Smooth muscle cell (in vitro differentiated cells): ENCODE results near the gene SCG5. TPM values are rescaled to one million over a fixed set of nuclear protein-coding genes. Genes with fewer than 3 reads are reported as not detected.
"Not testable (repeated sequence)": the region's sequence is repeated elsewhere in the genome, so short reads cannot be mapped to it uniquely, and the experiment has no call there.

Experiments
- DNase-seq: peaks from one replicate; lab custom pipeline; 2025; ENCODE audit not compliant: unreplicated experiment; lab: John Stamatoyannopoulos, UW
- H2AFZ ChIP-seq: fragments of 200-600 bp; sonication (generic); 2 replicates; pipeline ENCODE4 v1.6.0; 2016; ENCODE audit warnings: antibody characterized with exemption, low read depth, mild to moderate bottlenecking
- H3F3A ChIP-seq: fragments of 200-600 bp; sonication (generic); 2 replicates; pipeline ENCODE4 v1.6.0; 2017; ENCODE audit warnings: antibody characterized with exemption, low read depth
- H3K27ac ChIP-seq: fragments of 200-600 bp; sonication (generic); 2 replicates; pipeline ENCODE4 v1.5.1; 2016; ENCODE audit warnings: low read depth, mild to moderate bottlenecking
- H3K27me3 ChIP-seq: fragments of 200-600 bp; sonication (generic); 2 replicates; pipeline ENCODE4 v1.6.1; 2016; ENCODE audit warnings: low read depth, mild to moderate bottlenecking
- H3K36me3 ChIP-seq: fragments of 200-600 bp; sonication (generic); 2 replicates; pipeline ENCODE4 v1.5.1; 2016; ENCODE audit warnings: low read depth
- H3K4me1 ChIP-seq: fragments of 200-600 bp; sonication (generic); 2 replicates; pipeline ENCODE4 v1.5.1; 2016; ENCODE audit warnings: low read depth
- H3K4me2 ChIP-seq: fragments of 200-600 bp; sonication (generic); 2 replicates; pipeline ENCODE4 v1.6.0; 2016; ENCODE audit warnings: mild to moderate bottlenecking
- H3K4me3 ChIP-seq: fragments of 200-600 bp; sonication (generic); 2 replicates; pipeline ENCODE4 v1.5.1; 2016; ENCODE audit warnings: mild to moderate bottlenecking
- H3K79me2 ChIP-seq: fragments of 200-600 bp; sonication (generic); 2 replicates; pipeline ENCODE4 v1.6.0; 2016; ENCODE audit warnings: low read depth, mild to moderate bottlenecking
- H3K9ac ChIP-seq: fragments of 200-600 bp; sonication (generic); 2 replicates; pipeline ENCODE4 v1.6.0; 2016; ENCODE audit warnings: low read depth
- H3K9me3 ChIP-seq: fragments of 200-600 bp; sonication (generic); replicated peaks from 2 replicates; pipeline ENCODE4 v1.5.1; 2016; ENCODE audit warnings: low read depth
- H4K20me1 ChIP-seq: fragments of 200-600 bp; sonication (generic); 2 replicates; pipeline ENCODE4 v1.6.0; 2016; ENCODE audit warnings: low read depth
- CTCF ChIP-seq: fragments of 200-600 bp; sonication (generic); IDR thresholded peaks from 2 replicates; pipeline ENCODE4 v1.5.1; 2017; ENCODE audit warnings: borderline replicate concordance, mild to moderate bottlenecking, antibody characterized with exemption; ENCODE audit not compliant: insufficient read depth, poor library complexity, severe bottlenecking
- whole genome bisulfite sequencing: methylation state at CpG from one replicate; pipeline ENCODE4 v1.1.7; 2016; ENCODE audit warnings: low lambda C conversion rate; 5-methylcytosine and 5-hydroxymethylcytosine counted together
- polyA plus RNA-seq: library from polyadenylated mRNA; unstranded; fragments of >200 nt; fragmentation: Nextera tagmentation; extraction: Ambion mirVana; gene quantifications from 2 replicates; pipeline ENCODE4 v1.2.1, GENCODE V29; 2016
- total RNA-seq: library from RNA; depleted of rRNA; stranded (reverse); fragments of >200 nt; gene quantifications from 2 replicates; pipeline ENCODE4 v1.2.3, GENCODE V29; 2014

SCG5 gene
- total and polyA plus RNA-seq, 2 experiments from 2014 or later, result 34.7 to 37.2 TPM

GRCh38 chr15:32615871-32616426, 25.6 kb upstream of the SCG5 start:
- not testable (repeated sequence) for H3F3A ChIP-seq, H3K4me1 ChIP-seq, H3K9me3 ChIP-seq, H3K36me3 ChIP-seq, DNase-seq, H4K20me1 ChIP-seq, H3K27me3 ChIP-seq
- Histone ChIP-seq H3K9ac (peak overlapping the region; percentile 66), H3K27ac (peak overlapping the region; percentile 19), H3K79me2 (peaks cover 31% of the 10 kb centered on the region), H3K4me2 (peak overlapping the region; percentile 96), H3K4me3 (peak overlapping the region; percentile 84), H2AFZ (peak overlapping the region; percentile 90)
- WGBS, result 1% methylated on average over 19 of the region's 24 CpGs

- 100% methylated on average over 3 of the region's 3 CpGs for WGBS
- Histone ChIP-seq H3K27ac (no peak overlapping the region), H3K4me3 (no peak overlapping the region), H3K27me3 (no peaks in the 10 kb centered on the region), H3K4me2 (no peak overlapping the region), H3K4me1 (no peaks in the 10 kb centered on the region), H3K9ac (no peak overlapping the region), H2AFZ (no peak overlapping the region), H3F3A (no peaks in the 10 kb centered on the region), H3K9me3 (no peaks in the 10 kb centered on the region), H3K36me3 (peaks cover 17% of the 10 kb centered on the region), H3K79me2 (no peaks in the 10 kb centered on the region), H4K20me1 (no peaks in the 10 kb centered on the region)
- TF ChIP-seq CTCF, result no peak
- DNase-seq, result no peak
Measured at GRCh38 chr15:32636410-32636809, 5.1 kb upstream of the SCG5 start.

GRCh38 chr15:32636908-32637567, 4.5 kb upstream of the SCG5 start:
- TF ChIP-seq CTCF, result no peak
- no peak overlapping the region for H3K9ac ChIP-seq
- no peaks in the 10 kb centered on the region for H3K4me1 ChIP-seq
- no peak overlapping the region for H3K4me3 ChIP-seq
- H3F3A ChIP-seq, result no peaks in the 10 kb centered on the region
- H3K36me3 ChIP-seq, result peaks cover 17% of the 10 kb centered on the region
- DNase-seq, result no peak
- H3K4me2 ChIP-seq, result no peak overlapping the region
- no peak overlapping the region for H3K27ac ChIP-seq
- no peaks in the 10 kb centered on the region for H4K20me1 ChIP-seq
- H3K79me2 ChIP-seq, result no peaks in the 10 kb centered on the region
- no peak overlapping the region for H2AFZ ChIP-seq
- WGBS, result 97% methylated on average over 8 of the region's 8 CpGs
- no peaks in the 10 kb centered on the region for H3K9me3 ChIP-seq
- no peaks in the 10 kb centered on the region for H3K27me3 ChIP-seq

- Histone ChIP-seq H3K9ac (no peak overlapping the region), H3K4me1 (no peaks in the 10 kb centered on the region), H4K20me1 (no peaks in the 10 kb centered on the region), H3K27ac (no peak overlapping the region), H3K4me3 (no peak overlapping the region), H3K36me3 (peaks cover 17% of the 10 kb centered on the region), H3F3A (no peaks in the 10 kb centered on the region), H2AFZ (no peak overlapping the region), H3K4me2 (no peak overlapping the region), H3K79me2 (no peaks in the 10 kb centered on the region), H3K9me3 (no peaks in the 10 kb centered on the region), H3K27me3 (no peaks in the 10 kb centered on the region)
- DNase-seq, result no peak
- 100% methylated on average over 1 of the region's 1 CpG for WGBS
- TF ChIP-seq CTCF, result no peak
Measured at GRCh38 chr15:32637704-32638103, 3.8 kb upstream of the SCG5 start.
